IPS-NIHi7 (cell line): ENCODE measurements around the gene PAX8.

Experiments used
- DNase-seq: peaks from one replicate; pipeline ENCODE4 v3.0.0; 2012; ENCODE audit warnings: mixed read lengths; ENCODE audit errors: extremely low spot score

PAX8 gene

DNA sequence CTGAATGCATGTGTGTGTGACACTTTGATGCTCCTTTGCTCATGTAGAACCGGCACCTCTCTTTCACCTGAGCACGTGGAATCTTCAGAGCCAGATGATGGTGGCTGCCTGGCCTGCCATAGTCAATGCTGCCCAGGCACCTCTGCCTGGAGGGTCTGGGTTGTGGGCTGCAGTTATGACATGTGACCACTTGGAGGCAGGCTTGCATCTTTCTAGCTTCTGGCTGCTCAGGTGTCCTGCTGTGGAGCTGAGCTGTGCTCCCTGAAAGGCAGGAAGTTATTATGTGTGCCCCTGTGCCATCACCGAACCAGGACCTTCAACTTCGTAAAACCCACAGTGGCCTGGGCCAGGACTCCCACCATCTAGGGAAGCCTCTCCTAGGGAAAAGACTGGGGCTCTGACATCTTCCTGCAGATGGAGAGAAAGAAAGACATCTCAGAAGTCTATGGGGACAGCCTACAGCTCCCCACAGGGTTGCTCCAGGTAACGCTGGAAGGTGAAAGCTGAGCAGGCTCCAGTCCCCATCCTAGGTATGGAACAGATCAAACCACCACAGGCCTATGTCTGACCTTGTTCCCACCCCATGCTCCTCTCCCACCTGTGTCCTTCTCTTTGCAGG, 74.7 kb downstream of the PAX8 start:
- DNase-seq: peak; percentile 86

DNA sequence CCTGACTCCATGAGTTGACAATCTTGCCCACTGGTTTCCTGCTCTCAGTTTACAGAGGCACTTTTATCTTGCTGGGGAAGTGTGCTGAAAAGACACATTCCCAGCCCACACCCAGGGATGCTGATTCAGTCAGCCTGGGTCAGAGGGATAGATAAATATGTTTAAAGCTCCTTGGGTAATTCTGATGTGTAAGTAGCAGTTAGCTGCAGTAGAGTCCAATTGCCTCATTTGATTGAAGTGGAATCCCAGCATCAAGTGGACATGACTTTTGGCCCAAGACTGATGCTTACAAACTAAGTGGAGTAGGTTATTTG, 75.5 kb downstream of the PAX8 start:
- DNase-seq: no peak

- no peak for DNase-seq
Measured at GRCh38 chr2:113202305-113203216, 76.2 kb downstream of the PAX8 start.

DNA sequence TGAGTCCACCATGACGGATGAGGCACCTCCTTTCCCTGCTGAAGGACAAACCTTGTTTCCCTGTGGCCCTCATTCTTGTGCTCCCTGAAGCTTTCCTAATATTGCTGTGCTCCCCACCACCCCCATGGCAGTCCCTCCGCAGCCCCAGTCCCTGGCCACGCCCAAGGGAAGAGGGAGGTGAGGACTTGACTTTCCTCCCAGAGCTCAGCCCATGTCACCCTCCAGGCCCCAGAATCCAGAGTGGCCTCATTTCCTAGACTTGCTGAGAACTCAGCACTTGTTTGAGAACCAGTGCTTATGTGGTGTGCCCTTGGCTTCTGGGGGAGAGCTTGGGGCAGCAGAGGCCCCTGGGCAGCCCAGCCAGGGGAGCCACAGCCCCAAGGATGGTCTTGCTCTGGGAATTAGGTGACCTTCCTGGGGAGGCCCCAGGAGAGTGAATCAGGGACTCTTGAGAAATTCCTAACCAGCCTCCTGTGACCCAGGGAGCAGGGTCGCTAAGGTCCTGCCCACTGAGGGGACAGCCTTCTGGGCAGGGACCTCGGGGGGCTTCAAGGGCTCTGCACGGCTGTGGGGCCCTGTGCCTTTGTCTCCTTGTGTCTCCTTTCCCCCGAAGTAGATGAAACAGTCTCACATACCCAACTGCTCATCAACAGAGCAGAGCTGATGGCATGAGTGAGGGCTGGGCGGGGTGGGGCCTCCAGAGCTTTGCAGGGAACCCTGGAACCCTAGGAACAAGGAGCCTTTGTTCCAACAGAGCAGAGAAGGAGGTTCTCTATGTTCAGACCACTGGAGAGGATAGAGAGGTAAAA, 77.0 kb downstream of the PAX8 start:
- no peak for DNase-seq

GRCh38 chr2:113200736-113201490, 77.8 kb downstream of the PAX8 start:
- DNase-seq: no peak

GRCh38 chr2:113200236-113200635, 78.5 kb downstream of the PAX8 start:
- DNase-seq: peak; percentile 52

GRCh38 chr2:113198790-113199612, 79.7 kb downstream of the PAX8 start:
- peak; percentile 92 for DNase-seq

GRCh38 chr2:113198048-113198789, 80.5 kb downstream of the PAX8 start:
- DNase-seq: no peak

DNA sequence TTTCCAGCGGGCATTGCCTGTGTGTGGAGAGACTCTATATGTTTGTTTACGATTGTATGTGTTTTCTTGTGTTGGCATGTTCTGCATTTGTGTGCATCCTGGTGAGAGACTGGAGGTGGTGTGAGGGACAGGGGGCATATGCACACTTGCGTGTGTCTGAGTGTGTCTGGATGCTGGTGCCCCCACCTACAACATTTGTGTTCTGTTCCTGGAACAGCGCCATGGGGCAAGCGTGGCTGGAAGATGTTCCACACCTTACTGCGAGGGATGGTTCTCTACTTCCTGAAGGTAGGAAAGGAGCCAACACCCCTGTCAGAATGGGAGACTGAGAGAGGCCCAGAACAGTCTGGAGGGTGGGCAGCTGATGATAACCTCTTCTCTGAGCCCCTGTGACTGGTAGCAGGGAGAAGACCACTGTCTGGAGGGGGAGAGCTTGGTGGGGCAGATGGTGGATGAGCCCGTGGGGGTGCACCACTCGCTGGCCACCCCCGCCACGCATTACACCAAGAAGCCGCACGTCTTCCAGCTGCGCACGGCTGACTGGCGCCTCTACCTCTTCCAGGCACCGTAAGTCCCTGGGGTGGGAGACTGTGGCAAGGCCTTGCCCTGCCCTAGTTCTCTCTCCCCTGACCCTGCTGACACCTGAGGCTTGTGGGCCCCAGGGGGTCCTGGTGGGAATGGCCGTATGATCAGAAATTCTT, 81.2 kb downstream of the PAX8 start:
- DNase-seq: no peak

DNA sequence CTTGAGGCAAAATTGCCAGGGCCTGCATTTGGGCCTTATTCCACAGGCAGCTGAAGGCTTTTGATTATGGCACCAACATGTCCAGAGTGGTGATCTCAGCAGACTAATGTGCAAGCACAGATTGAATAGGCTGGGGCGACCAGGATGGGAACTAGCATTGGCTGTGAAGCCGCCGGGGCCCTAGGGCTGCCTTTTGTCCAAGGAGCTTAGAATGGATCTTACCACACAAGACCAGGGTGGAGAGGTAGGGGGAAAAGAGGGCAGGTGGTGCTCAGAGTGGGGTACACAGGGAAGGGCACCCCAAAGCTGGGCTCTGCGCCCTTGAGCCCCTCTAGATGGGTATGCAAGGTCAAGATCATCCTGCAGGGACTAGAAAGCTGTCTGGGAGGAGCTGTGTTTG, 81.9 kb downstream of the PAX8 start:
- DNase-seq: no peak

DNA sequence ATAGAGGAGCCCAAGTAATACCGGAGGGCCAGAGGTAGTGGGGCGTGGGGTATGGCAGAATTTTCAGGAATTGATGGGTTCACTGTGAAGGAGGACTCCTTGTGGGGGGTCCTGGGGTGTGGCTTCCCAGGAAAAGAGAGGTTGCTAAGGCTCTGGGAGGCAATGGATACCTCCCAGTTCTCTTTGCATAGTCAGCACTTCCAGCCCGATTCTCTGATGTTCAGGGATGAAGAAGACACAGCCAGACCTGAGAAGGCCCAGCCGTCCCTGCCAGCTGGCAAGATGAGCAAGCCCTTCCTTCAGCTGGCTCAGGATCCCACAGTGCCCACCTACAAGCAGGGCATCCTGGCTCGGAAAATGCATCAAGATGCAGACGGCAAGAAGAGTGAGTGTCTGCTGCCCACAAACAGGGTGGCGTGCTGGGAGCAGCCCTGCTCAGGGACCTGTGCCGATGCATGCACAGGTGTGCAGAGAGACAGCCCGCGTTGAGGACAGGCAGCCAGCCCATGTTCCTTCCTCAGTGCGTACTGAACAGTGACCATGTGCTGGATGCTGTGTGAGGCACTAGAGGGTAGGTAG, 82.7 kb downstream of the PAX8 start:
- no peak for DNase-seq

DNA sequence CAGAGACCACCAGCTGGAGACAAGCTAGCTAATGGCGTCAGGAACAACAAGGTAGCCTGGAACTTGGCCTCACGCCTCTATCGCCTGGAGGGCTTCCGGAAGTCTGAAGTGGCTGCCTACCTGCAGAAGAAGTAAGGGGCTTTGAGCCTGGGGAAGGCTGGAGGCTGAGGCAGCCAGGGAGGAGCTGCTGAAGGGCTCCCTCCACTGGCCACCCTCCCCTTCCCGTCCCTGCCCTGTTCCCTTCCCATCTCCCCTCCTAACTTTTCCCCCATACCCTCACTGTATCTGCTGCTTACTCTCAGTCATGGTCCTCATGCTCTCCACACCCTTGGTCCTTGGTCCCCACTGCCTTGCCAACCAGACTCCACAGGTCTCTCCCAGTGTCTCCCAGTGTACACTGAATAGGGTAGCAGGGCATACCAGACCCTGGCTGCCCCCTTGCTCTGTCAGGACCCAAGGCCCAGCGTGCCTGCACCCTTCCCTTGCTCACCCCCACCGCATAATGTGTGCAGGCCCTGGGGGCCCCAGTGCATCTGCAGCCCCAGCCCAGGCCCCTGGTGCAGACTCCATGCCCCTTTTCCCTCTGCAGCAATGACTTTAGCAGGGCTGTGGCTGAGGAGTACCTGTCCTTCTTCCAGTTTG, 86.1 kb downstream of the PAX8 start:
- peak; percentile 65 for DNase-seq

DNA sequence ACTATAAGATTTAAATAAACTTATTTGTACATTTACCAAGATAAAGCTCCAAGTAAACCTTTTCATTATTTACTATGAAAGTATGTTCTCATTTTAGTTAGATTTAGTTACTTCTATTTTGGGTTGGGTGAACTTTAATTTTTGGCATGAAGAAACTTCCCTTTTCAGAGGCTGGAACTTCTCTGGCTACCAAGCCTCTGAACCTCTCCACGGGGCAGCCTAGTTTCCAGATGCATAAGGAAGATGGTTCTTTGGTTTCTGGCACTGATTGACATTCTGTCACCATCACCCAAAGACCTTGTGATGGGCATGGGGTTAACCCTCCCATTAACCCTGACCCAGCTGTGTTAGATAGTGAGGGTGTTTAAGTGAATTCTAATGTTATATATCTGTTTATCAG, 87.8 kb downstream of the PAX8 start:
- no peak for DNase-seq

DNA sequence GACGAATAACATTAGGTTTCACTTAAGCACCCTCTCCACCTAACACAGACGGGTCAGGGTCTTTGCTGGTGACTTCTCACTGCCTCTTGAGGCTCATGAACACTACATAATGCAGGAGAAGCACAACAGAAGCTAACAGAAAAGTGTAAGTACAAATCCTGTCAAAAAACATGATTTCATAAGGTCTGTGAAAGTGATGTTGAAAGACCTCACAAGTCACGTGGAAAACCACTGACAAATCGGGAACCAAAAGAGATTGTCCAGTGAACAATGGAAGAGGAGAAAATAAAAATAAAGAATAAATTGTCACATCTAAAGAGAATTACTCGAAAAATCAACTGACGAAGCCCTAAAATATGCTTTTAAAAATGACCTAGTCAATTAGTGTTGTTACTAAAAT, 91.0 kb downstream of the PAX8 start:
- no peak for DNase-seq

DNA sequence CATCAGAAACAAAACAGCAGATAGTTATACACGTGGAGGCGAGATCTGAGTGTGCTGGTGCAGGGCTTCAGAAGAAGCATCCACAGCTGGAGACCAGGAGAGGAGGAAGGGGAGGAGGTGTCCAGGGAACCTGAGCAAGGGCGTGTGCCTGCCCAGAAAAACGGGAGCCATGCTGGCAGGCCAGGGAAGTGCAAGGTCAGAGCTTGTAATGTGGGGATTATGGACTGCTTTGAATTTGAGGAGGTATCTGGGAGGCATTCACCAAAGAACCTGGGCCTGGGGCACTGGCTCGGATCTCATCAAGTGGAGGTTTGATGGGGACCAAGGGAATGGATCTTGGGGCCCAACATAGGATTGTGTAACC, 92.3 kb downstream of the PAX8 start:
- DNase-seq: no peak

DNA sequence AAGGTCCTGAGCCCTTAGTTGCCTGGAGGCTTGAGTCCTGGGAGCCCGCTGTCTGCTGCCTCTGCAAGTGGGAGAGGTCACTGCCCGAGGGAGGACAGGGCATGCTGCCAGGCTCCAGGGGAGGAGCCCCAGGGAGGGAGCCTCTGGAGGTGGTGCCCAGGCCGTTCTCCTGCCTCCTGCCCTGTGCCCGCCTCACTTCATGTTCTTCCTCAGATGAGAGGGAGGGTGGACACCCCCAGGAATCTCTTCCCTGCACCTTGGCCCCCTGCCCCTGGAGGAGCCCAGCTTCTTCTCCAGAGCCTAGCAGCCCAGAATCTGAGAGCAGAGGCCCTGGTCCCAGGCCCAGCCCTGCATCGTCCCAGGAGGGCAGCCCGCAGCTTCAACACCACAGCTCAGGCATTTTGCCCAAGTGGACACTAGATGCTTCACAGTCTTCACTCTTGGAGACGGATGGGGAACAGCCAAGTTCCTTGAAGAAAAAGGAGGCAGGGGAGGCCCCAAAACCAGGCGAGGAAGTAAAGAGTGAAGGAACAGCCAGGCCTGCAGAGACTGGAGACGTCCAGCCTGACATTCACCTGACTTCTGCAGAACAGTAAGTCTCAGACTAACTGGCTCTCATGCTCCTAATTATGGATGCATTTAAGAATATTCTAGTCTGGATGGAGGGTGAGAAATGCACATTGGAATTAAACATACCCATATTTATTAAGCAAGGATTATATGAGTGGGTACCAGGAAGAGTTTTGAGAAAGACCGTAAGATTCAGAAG, 92.9 kb downstream of the PAX8 start:
- no peak for DNase-seq

- DNase-seq: no peak
Measured at GRCh38 chr2:113184531-113185230, 94.0 kb downstream of the PAX8 start.
